ENCODE measurements around the gene SEC14L2.

SEC14L2 gene

DNA sequence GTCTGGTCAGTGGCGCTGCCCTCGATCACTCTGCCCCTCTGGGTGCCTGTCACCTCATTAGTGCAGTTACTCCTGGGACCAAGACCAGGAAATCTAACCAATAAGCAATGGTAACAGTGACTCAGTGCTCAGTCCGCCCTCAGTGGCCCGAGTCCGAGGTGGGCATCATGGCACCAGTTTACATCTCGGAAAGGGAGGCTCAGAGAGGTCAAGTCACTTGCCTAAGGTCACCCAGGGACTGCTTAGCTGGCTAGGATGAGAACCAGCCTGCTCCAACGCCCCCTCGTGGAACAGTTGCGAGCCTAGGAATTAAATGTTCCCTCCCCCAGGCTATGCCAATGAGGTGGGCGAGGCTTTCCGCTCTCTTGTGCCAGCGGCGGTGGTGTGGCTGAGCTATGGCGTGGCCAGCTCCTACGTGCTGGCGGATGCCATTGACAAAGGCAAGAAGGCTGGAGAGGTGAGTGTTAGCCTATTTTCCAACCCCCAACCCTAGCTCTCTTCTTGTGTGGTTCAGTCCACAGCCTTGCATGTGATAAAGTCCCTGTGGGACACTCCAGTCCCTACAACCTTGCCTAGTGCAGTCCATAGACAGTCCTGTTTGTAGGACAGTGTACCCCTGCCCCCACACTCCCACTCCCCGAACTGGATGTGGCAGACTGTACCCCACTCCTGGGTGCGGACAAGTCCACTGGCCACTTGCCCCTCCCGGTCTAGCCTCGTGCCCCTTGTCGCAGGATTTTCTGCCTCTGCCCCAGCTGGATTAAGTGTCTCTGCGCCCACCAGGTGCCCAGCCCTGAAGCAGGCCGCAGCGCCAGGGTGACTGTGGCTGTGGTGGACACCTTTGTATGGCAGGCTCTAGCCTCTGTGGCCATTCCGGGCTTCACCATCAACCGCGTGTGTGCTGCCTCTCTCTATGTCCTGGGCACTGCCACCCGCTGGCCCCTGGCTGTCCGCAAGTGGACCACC, 29.9 kb downstream of the SEC14L2 start:
- Histone ChIP-seq H3K36me3 (replicated peaks) (peaks cover 12% of the 10 kb centered on the region), H3K27me3 (replicated peaks) (no peaks in the 10 kb centered on the region), H3K4me3 (ENCODE audit: low read depth, low read length) (peak overlapping the region; percentile 68), H3K27ac (peak overlapping the region; percentile 99)
- TF ChIP-seq CTCF (IDR thresholded peaks at IDR 0.05; ENCODE audit: low read depth, low read length, missing control alignments), result peak; percentile 90
- DNase-seq, result peak; percentile 75
- in situ Hi-C loops (cut with HindIII; ENCODE audit: low pct_ligation_motif_present, low sequenced_read_pairs), result no loop called here

DNA sequence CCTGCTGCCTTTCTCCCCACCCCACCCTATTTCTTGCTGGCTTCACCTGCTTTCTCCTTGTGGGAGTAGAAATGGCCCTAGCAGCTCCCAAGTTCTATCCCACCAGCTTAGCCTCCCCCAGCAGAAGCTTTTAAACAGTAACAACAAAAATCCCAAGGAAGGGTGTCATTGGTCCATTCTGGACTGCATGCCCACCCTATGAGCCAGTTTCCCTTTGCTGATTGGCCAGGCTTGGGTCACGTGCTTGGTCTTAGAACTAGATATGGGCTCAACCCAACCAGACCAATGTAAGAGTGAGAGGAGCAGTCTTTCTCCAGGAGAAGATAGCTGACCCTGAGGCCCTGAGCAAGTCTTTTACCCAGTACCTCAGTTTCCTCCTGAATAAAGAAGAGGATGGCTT, 31.1 kb downstream of the SEC14L2 start:
- in situ Hi-C loops (cut with HindIII; ENCODE audit: low pct_ligation_motif_present, low sequenced_read_pairs), result no loop called here
- H3K27ac ChIP-seq, result no peak overlapping the region
- H3K36me3 ChIP-seq (replicated peaks), result peaks cover 5% of the 10 kb centered on the region
- TF ChIP-seq CTCF (IDR thresholded peaks at IDR 0.05; ENCODE audit: low read depth, low read length, missing control alignments), result no peak
- no peaks in the 10 kb centered on the region for H3K27me3 ChIP-seq (replicated peaks)
- H3K4me3 ChIP-seq (ENCODE audit: low read depth, low read length), result no peak overlapping the region
- DNase-seq, result no peak

GRCh38 chr22:30429887-30430286, 33.1 kb downstream of the SEC14L2 start:
- H3K27ac ChIP-seq, result no peak overlapping the region
- H3K27me3 ChIP-seq (replicated peaks), result no peaks in the 10 kb centered on the region
- H3K36me3 ChIP-seq (replicated peaks), result peaks cover 5% of the 10 kb centered on the region
- H3K4me3 ChIP-seq (ENCODE audit: low read depth, low read length), result no peak overlapping the region
- TF ChIP-seq CTCF (IDR thresholded peaks at IDR 0.05; ENCODE audit: low read depth, low read length, missing control alignments), result no peak
- no peak for DNase-seq
- in situ Hi-C loops (cut with HindIII; ENCODE audit: low pct_ligation_motif_present, low sequenced_read_pairs), result no loop called here

- no peak overlapping the region for H3K4me3 ChIP-seq (ENCODE audit: low read depth, low read length)
- in situ Hi-C loops (cut with HindIII; ENCODE audit: low pct_ligation_motif_present, low sequenced_read_pairs), result no loop called here
- DNase-seq, result no peak
- H3K27me3 ChIP-seq (replicated peaks), result no peaks in the 10 kb centered on the region
- H3K27ac ChIP-seq, result no peak overlapping the region
- peak; percentile 36 for TF ChIP-seq CTCF (IDR thresholded peaks at IDR 0.05; ENCODE audit: low read depth, low read length, missing control alignments)
- H3K36me3 ChIP-seq (replicated peaks), result peaks cover 5% of the 10 kb centered on the region
Observed at GRCh38 chr22:30430933-30431332, 34.1 kb downstream of the SEC14L2 start.

GRCh38 chr22:30432096-30432495, 35.3 kb downstream of the SEC14L2 start:
- no peak overlapping the region for H3K4me3 ChIP-seq (ENCODE audit: low read depth, low read length)
- no peaks in the 10 kb centered on the region for H3K27me3 ChIP-seq (replicated peaks)
- in situ Hi-C loops (cut with HindIII; ENCODE audit: low pct_ligation_motif_present, low sequenced_read_pairs), result no loop called here
- H3K36me3 ChIP-seq (replicated peaks), result peaks cover 5% of the 10 kb centered on the region
- DNase-seq, result no peak
- H3K27ac ChIP-seq, result no peak overlapping the region
- no peak for TF ChIP-seq CTCF (IDR thresholded peaks at IDR 0.05; ENCODE audit: low read depth, low read length, missing control alignments)
